ENCODE data around the gene RILP. TPM values are rescaled to one million over a fixed set of nuclear protein-coding genes. Genes with fewer than 3 reads are reported as not detected.

Gene RILP
- polyA plus RNA-seq, 2 of the 4 experiments (the other 2 are of a cell fraction), result 6.4 to 6.8 TPM

- TF ChIP-seq RARB (CRISPR knock-in tag; IDR thresholded peaks at IDR 0.05), result no peak
Measured at GRCh38 chr17:1608676-1609075, 41.0 kb downstream of the RILP start (continued).

GRCh38 chr17:1607971-1608320 lies 41.7 kb downstream of the RILP start:
- no peak overlapping the region for H3K27ac ChIP-seq
- ATAC-seq (no peak), FAIRE-seq (no peak), DNase-seq (ENCODE audit: low read depth in 1 of 2, low spot score in 1 of 2) (no peak)
- H3K4me1 ChIP-seq, result no peaks in the 10 kb centered on the region
- no peak overlapping the region for H3K4me3 ChIP-seq
- H3K9me3 ChIP-seq, result no peaks in the 10 kb centered on the region
- ChIA-PET POLR2A (interaction anchor here (1.1 kb wide), 1 partner anchor 21 kb away, joined by 3 read pairs; the partner anchor contains the start of gene SLC43A2), CTCF (interaction anchor here (0.6 to 4.3 kb wide), 10 partner anchors 8 to 41 kb away, joined by 3 to 43 read pairs (median 4); partner anchors contain the start of genes RILP and SLC43A2)
- 92% methylated on average over 5 of the region's 5 CpGs for WGBS (ENCODE audit: missing lambda C conversion rate)
- H3K4me2 ChIP-seq, result no peak overlapping the region
- no peak for TF ChIP-seq ESRRA (IDR thresholded peaks at IDR 0.05; ENCODE audit: borderline replicate concordance, low read length)
- no peak for TF ChIP-seq HOXB13 (CRISPR knock-in tag; IDR thresholded peaks at IDR 0.05; ENCODE audit: low read depth)
- TF ChIP-seq BCL3 (IDR thresholded peaks at IDR 0.05), result no peak

GRCh38 chr17:1606352-1606985 lies 43.2 kb downstream of the RILP start:
- ChIA-PET POLR2A (no interaction called here), CTCF (interaction anchor here (0.8 to 4.3 kb wide), 8 partner anchors 10 to 42 kb away, joined by 3 to 43 read pairs (median 14); partner anchors contain the start of genes RILP and SLC43A2)
- DNase-seq (ENCODE audit: low read depth in 1 of 2, low spot score in 1 of 2) (no peak), FAIRE-seq (no peak), ATAC-seq (peak in 1 of 2 experiments; percentile 28; a peak in 3 of 6 replicates)
- H3K4me3 ChIP-seq, result no peak overlapping the region
- no peak overlapping the region for H3K27ac ChIP-seq
- H3K4me2 ChIP-seq, result no peak overlapping the region
- H3K9me3 ChIP-seq, result peaks cover 7% of the 10 kb centered on the region; the same call in 2 of the 3 replicates
- TF ChIP-seq ZC3H11A (IDR thresholded peaks at IDR 0.05) (no peak), RARB (CRISPR knock-in tag; IDR thresholded peaks at IDR 0.05) (no peak), RAD21 (conservative IDR thresholded peaks at IDR 0.05 in 1 of 2, IDR thresholded peaks at IDR 0.05 in 1 of 2) (no peak)
- H3K4me1 ChIP-seq, result no peaks in the 10 kb centered on the region
- 75% methylated on average over 18 of the region's 26 CpGs for WGBS (ENCODE audit: missing lambda C conversion rate)

GRCh38 chr17:1605681-1606351 lies 43.9 kb downstream of the RILP start:
- CTCF ChIA-PET, result interaction anchor here (0.8 to 4.3 kb wide), 8 partner anchors 11 to 43 kb away, joined by 3 to 43 read pairs (median 8); partner anchors contain the start of gene RILP

More at GRCh38 chr17:1605681-1606351, 43.9 kb downstream of the RILP start:
- Histone ChIP-seq H3K4me1 (no peaks in the 10 kb centered on the region), H3K9me3 (peaks cover 9% of the 10 kb centered on the region; the same call in 2 of the 3 replicates), H3K4me2 (no peak overlapping the region), H3K4me3 (no peak overlapping the region), H3K27ac (no peak overlapping the region)
- peak; percentile 41; a peak in 3 of 6 replicates for ATAC-seq
- no peak for DNase-seq (ENCODE audit: low read depth in 1 of 2, low spot score in 1 of 2)
- 91% methylated on average over 14 of the region's 19 CpGs for WGBS (ENCODE audit: missing lambda C conversion rate)
- TF ChIP-seq JUNB (IDR thresholded peaks at IDR 0.05) (no peak), EHF (CRISPR knock-in tag; IDR thresholded peaks at IDR 0.05) (no peak), ZC3H11A (IDR thresholded peaks at IDR 0.05) (no peak), NPAS2 (CRISPR knock-in tag; IDR thresholded peaks at IDR 0.05; ENCODE audit: borderline replicate concordance) (no peak), RARB (CRISPR knock-in tag; IDR thresholded peaks at IDR 0.05) (no peak), ATOH8 (CRISPR knock-in tag; IDR thresholded peaks at IDR 0.05; ENCODE audit: low read depth) (no peak), CBX2 (IDR thresholded peaks at IDR 0.05; ENCODE audit: borderline replicate concordance, low read depth) (no peak), MYC (IDR thresholded peaks at IDR 0.05; ENCODE audit: borderline replicate concordance, low read length) (no peak), TFCP2L1 (CRISPR knock-in tag; IDR thresholded peaks at IDR 0.05) (no peak), HES2 (IDR thresholded peaks at IDR 0.05) (no peak), KDM5A (IDR thresholded peaks at IDR 0.05) (no peak), RCOR1 (IDR thresholded peaks at IDR 0.05; ENCODE audit: low read depth, low read length) (no peak), CHD4 (IDR thresholded peaks at IDR 0.05; ENCODE audit: borderline replicate concordance) (no peak), EP300 (IDR thresholded peaks at IDR 0.05) (no peak), TP53 (CRISPR knock-in tag; IDR thresholded peaks at IDR 0.05) (no peak), ZNF302 (CRISPR knock-in tag; IDR thresholded peaks at IDR 0.05) (no peak), PBX3 (IDR thresholded peaks at IDR 0.05) (no peak), EHMT2 (IDR thresholded peaks at IDR 0.05; ENCODE audit: low read depth) (no peak), ZSCAN20 (CRISPR knock-in tag; IDR thresholded peaks at IDR 0.05) (no peak)
- POLR2A ChIA-PET, result interaction anchor here (0.6 kb wide), 1 partner anchor 332 kb away, joined by 4 read pairs; no protein-coding TSS in a partner anchor
- no peak for FAIRE-seq

Data from A549 (cell line).